T-helper 1 cell treated with Interleukin-12 subunit alpha and Interleukin-12 subunit beta and Interleukin-4 antibody, amounts not matched to agents 30 μg/mL and 1 μg/mL, for 36 hours (primary cell): Measurements from ENCODE around the gene FADS1.

ENCODE experiments used
- H3K27ac Mint-ChIP-seq: one replicate; pipeline ENCODE4 v1.8.0; 2021; ENCODE audit warnings: mild to moderate bottlenecking, mixed read lengths
- H3K27me3 Mint-ChIP-seq: one replicate; pipeline ENCODE4 v1.8.0; 2021; ENCODE audit warnings: low read depth, mixed read lengths
- H3K36me3 Mint-ChIP-seq: one replicate; pipeline ENCODE4 v1.8.0; 2021; ENCODE audit warnings: low read depth, mixed read lengths
- H3K4me1 Mint-ChIP-seq: one replicate; pipeline ENCODE4 v1.8.0; 2021; ENCODE audit warnings: low read depth, mixed read lengths
- H3K4me3 Mint-ChIP-seq: one replicate; pipeline ENCODE4 v1.8.0; 2021; ENCODE audit warnings: mild to moderate bottlenecking, moderate library complexity, mixed read lengths
- H3K9me3 Mint-ChIP-seq: one replicate; pipeline ENCODE4 v1.8.0; 2021; ENCODE audit warnings: mixed read lengths

FADS1 gene

GRCh38 chr11:61783717-61784505, 32.9 kb downstream of the FADS1 start:
- Mint-ChIP-seq H3K4me1 (peaks cover 3% of the 10 kb centered on the region), H3K9me3 (no peaks in the 10 kb centered on the region), H3K27me3 (no peaks in the 10 kb centered on the region), H3K27ac (no peak overlapping the region), H3K4me3 (no peak overlapping the region), H3K36me3 (peaks cover 18% of the 10 kb centered on the region)

DNA sequence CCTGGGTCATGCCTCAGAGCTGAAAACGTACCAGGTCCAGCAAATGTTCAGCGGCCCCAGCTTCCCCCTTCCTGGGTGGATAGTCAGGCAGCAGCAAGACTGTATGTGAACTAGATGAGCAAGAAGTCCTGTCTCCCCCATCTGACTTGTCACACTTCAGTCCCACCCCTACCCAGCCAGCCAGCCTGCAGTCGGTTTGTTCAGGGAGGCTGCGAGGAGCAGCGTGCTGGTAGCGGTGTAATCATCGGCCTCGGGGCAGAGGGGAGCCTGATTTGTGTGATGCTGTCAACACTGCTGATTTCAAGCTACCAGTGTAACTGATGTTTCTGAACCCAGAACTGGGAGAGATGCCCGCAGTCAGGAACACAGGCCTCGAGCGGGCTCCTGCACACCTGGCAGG, 34.0 kb downstream of the FADS1 start:
- Mint-ChIP-seq H3K27ac (no peak overlapping the region), H3K9me3 (no peaks in the 10 kb centered on the region), H3K4me3 (no peak overlapping the region), H3K4me1 (peaks cover 2% of the 10 kb centered on the region), H3K27me3 (no peaks in the 10 kb centered on the region), H3K36me3 (peaks cover 11% of the 10 kb centered on the region)

DNA sequence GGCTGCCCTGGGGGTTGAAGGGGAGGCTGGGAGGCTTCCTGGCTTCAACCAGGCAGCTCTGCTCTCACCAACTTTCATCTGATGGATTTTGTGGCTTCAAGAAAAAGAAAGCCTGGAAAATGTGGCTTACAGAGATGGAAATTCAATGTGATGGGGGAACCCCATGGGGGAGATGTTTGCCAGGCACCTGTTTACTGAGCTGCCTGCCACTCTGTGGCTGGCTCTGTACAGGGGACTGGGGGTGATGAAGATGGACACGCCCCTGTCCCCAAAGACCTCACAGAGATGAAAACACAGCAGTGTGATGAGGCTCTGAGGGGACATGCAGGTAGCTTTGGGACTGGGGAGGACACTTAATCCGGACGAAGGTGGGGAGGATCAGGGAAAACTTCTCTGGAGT, 34.5 kb downstream of the FADS1 start:
- Mint-ChIP-seq H3K27ac (no peak overlapping the region), H3K4me1 (peaks cover 3% of the 10 kb centered on the region), H3K4me3 (no peak overlapping the region), H3K36me3 (peaks cover 11% of the 10 kb centered on the region), H3K9me3 (no peaks in the 10 kb centered on the region), H3K27me3 (no peaks in the 10 kb centered on the region)

DNA sequence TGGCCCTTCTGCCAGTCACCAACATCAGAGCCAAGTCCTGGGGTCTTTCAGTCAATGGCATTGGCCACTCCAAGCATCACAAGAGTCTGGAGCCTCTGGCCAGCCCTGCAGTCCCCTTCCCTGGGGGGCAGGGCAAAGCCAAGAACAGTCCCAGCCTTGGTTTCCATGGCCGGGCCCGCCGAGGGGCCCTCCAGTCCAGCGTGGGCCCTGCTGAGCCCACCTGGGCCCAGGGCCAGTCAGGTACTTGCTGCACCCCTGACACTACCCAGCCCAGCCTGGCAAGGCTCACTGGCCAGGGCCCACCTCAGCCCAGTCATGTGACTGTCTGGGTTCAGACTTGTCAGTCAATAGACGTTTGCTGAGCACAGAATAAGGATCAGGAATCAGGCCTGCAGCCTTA, 35.2 kb downstream of the FADS1 start:
- H3K4me3 Mint-ChIP-seq, result no peak overlapping the region
- no peak overlapping the region for H3K27ac Mint-ChIP-seq
- no peaks in the 10 kb centered on the region for H3K27me3 Mint-ChIP-seq
- H3K36me3 Mint-ChIP-seq, result peaks cover 11% of the 10 kb centered on the region
- H3K9me3 Mint-ChIP-seq, result no peaks in the 10 kb centered on the region
- H3K4me1 Mint-ChIP-seq, result peaks cover 6% of the 10 kb centered on the region

DNA sequence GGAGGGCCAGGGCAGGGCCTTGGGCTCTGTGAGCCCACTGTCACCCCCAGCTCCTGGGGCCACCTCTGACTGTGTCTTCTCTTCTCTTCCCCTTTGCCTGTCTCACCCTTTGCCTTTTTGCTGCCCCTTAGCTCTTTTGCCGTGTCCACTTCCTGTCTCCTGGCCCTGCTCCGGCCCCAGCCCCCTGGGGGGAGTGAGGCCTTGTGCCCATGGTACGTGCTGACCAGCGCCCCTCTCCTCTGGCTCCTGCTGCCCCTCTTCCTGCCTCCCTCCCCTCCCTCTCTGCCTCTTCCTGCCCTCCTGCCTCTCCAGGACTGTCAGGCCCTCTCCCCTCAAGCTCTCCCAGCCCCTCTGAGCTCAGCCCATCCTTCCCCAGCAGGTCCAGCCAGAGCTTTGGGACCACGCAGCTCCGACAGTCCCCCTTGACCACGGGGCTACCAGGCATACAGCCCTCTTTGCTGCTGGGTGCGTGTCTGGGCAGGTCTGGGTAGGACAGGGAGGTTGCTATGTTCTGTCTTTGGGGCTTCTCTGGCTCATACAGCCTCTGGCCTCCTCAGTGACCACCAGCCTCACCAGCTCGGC, 36.1 kb downstream of the FADS1 start:
- Mint-ChIP-seq H3K4me3 (no peak overlapping the region), H3K9me3 (no peaks in the 10 kb centered on the region), H3K36me3 (peaks cover 11% of the 10 kb centered on the region), H3K4me1 (peaks cover 8% of the 10 kb centered on the region), H3K27ac (no peak overlapping the region), H3K27me3 (no peaks in the 10 kb centered on the region)

- Mint-ChIP-seq H3K4me3 (no peak overlapping the region), H3K27me3 (no peaks in the 10 kb centered on the region), H3K27ac (no peak overlapping the region), H3K9me3 (no peaks in the 10 kb centered on the region), H3K4me1 (peaks cover 11% of the 10 kb centered on the region), H3K36me3 (peaks cover 10% of the 10 kb centered on the region)
Measured at GRCh38 chr11:61779666-61780525, 36.9 kb downstream of the FADS1 start.

DNA sequence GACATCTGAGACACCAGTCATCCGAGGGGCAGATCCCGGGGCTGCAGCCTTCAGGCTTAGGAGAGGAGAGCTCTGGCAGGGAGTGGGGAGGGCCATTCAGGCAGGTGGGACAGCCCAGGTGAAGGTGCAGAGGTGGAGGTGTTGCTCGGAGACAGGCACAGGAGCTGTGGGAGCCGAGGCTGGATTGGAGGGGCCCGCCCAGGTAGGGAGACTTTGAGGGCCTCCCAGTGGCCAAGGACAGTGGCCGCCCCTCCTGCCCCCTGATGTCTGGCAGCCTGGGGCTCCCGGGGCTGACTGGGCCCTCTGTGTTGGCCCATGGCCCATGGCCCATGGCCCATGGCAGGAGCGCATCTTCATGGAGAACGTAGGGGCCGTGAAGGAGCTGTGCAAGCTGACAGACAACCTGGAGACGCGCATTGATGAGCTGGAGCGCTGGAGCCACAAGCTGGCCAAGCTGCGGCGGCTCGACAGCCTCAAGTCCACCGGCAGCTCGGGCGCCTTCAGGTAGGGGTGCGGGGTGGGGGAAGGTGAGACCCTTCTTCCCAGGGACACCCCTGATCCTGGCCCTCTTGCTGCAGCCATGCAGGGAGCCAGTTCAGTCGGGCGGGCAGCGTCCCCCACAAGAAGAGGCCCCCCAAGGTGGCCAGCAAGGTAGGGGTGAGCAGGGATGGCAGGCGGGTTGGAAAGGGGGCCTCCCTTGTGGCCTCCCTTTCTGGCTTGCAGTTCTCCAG, 37.7 kb downstream of the FADS1 start:
- Mint-ChIP-seq H3K36me3 (peaks cover 2% of the 10 kb centered on the region), H3K9me3 (no peaks in the 10 kb centered on the region), H3K27ac (no peak overlapping the region), H3K27me3 (no peaks in the 10 kb centered on the region), H3K4me3 (no peak overlapping the region), H3K4me1 (peaks cover 11% of the 10 kb centered on the region)

- Mint-ChIP-seq H3K27ac (no peak overlapping the region), H3K4me3 (peak overlapping the region; percentile 44), H3K27me3 (no peaks in the 10 kb centered on the region), H3K36me3 (no peaks in the 10 kb centered on the region), H3K4me1 (peaks cover 11% of the 10 kb centered on the region), H3K9me3 (no peaks in the 10 kb centered on the region)
Measured at GRCh38 chr11:61778357-61778886, 38.4 kb downstream of the FADS1 start.

GRCh38 chr11:61777234-61778090, 39.3 kb downstream of the FADS1 start:
- Mint-ChIP-seq H3K36me3 (no peaks in the 10 kb centered on the region), H3K4me1 (peaks cover 11% of the 10 kb centered on the region), H3K27ac (no peak overlapping the region), H3K4me3 (peak overlapping the region; percentile 44), H3K9me3 (no peaks in the 10 kb centered on the region), H3K27me3 (no peaks in the 10 kb centered on the region)

DNA sequence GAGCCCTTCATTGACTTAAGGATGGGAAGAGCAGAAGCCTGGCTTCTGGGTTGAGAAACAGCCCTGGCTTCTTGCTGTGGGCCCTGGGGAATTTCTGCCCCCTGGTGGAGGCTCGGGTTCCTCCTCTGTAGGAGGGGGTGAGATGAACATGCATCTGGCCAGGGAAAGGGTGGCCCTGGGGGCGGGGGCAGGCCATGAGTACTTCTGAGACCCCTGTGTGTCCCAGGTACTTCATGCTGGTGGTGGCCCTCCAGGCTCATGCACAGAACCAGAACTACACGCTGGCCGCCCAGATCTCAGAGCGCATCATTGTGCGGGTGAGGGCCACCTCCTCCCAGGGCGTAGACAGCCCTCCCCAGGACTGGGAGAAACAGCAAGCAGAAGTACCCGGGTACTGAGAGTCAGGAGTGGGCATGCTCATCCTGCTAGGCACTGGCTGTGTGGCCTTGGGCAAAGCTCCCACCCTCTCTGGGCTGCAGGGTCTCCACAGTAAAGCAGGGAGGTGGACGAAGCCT, 40.2 kb downstream of the FADS1 start:
- H3K4me3 Mint-ChIP-seq, result peak overlapping the region; percentile 50
- no peaks in the 10 kb centered on the region for H3K27me3 Mint-ChIP-seq
- H3K36me3 Mint-ChIP-seq, result no peaks in the 10 kb centered on the region
- H3K9me3 Mint-ChIP-seq, result no peaks in the 10 kb centered on the region
- H3K4me1 Mint-ChIP-seq, result peaks cover 11% of the 10 kb centered on the region
- H3K27ac Mint-ChIP-seq, result peak overlapping the region; percentile 15

DNA sequence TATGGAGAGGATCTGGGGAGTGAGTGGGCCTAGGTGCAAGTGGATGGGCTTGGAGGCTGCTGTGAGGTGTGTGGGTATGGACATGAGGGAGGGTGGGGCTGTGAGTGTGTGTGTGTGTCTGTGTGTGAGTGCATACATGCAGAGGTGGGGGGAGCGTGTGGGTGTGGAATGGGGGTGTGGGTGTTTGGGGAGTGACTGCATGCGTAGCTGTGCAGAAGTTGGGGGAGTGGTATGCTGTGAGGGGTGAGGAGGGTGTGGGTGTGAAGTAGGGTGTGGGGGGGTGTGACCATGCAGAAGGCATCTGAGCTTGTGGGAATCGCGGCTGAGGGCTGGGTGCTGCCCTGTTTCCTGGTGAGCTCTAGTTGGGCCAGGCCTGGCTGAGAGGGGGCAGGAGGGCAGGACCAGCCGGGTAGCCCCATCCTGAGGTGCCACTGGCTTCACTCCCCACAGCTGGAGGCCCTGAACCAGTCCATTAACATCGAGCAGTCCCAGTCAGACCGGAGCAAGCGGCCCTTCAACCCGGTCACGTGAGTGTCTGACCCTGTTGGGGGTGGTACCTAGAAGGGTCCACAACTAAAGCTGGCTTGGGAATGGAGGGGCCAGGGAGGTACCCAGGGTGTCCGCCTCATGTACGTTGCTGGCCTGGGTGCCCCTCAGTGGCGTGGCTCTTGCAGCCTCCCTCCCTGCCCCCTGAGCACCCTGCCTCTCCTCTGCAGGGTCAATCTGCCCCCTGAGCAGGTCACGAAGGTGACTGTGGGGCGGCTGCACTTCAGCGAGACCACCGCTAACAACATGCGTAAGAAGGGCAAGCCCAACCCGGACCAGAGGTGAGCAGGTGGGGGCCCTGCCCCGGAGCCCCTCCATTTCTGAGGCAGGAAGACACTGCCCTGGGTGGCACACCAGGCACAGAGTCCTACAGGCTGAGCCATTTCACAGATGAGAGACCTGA, 40.9 kb downstream of the FADS1 start:
- no peaks in the 10 kb centered on the region for H3K9me3 Mint-ChIP-seq
- H3K4me1 Mint-ChIP-seq, result peaks cover 11% of the 10 kb centered on the region
- no peak overlapping the region for H3K27ac Mint-ChIP-seq
- H3K4me3 Mint-ChIP-seq, result no peak overlapping the region
- H3K27me3 Mint-ChIP-seq, result no peaks in the 10 kb centered on the region
- H3K36me3 Mint-ChIP-seq, result no peaks in the 10 kb centered on the region

DNA sequence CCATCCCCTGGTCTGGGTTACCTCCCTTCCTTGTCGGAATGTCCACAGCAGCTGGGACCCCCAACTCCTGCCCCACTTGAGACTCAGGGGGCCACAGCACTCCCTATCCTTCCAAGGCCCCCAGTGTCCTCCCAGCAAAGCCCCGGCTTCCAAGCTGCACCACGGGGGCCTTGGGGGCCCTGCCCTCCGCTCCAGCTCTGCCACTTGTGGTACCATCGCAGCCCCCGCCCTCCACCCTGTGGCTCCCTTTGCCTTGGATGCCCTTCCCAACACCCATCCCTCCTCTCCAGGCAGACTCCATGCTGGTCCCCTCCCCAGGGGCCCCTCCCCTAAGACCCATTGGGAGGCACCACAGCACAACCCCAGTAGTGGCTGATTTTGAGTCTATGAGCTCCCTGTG, 41.7 kb downstream of the FADS1 start:
- peaks cover 11% of the 10 kb centered on the region for H3K4me1 Mint-ChIP-seq
- no peaks in the 10 kb centered on the region for H3K27me3 Mint-ChIP-seq
- no peaks in the 10 kb centered on the region for H3K36me3 Mint-ChIP-seq
- H3K9me3 Mint-ChIP-seq, result no peaks in the 10 kb centered on the region
- no peak overlapping the region for H3K27ac Mint-ChIP-seq
- no peak overlapping the region for H3K4me3 Mint-ChIP-seq
